Neural cell (in vitro differentiated cells): ENCODE measurements around the gene GTF2I.
"Not testable (repeated sequence)": the region's sequence is repeated elsewhere in the genome, so short reads cannot be mapped to it uniquely, and the experiment has no call there.

Source experiments
- EP300 ChIP-seq: fragments of 450-650 bp; conservative IDR thresholded peaks from 2 replicates; pipeline ENCODE4 v1.6.1; 2014; ENCODE audit warnings: antibody characterized with exemption, mild to moderate bottlenecking, moderate library complexity; ENCODE audit not compliant: poor library complexity, severe bottlenecking
- EZH2 ChIP-seq: fragments of 200-600, 300-800 bp; shearing (Covaris generic), sonication (generic); IDR thresholded peaks from 2 replicates; pipeline ENCODE4 v1.6.1; 2014; ENCODE audit warnings: antibody characterized with exemption, low read length, borderline replicate concordance, mild to moderate bottlenecking; ENCODE audit not compliant: insufficient read depth, poor library complexity, severe bottlenecking
- MXI1 ChIP-seq: fragments of 450-650 bp; conservative IDR thresholded peaks from 2 replicates; pipeline ENCODE4 v1.6.1; 2014; ENCODE audit warnings: antibody characterized with exemption, mild to moderate bottlenecking; ENCODE audit not compliant: poor library complexity, severe bottlenecking
- POLR2AphosphoS5 ChIP-seq: IDR thresholded peaks from 2 replicates; pipeline ENCODE4 v1.6.1; 2012
- RAD21 ChIP-seq: fragments of 450-650 bp; conservative IDR thresholded peaks from 2 replicates; pipeline ENCODE4 v1.6.1; 2014; ENCODE audit warnings: antibody characterized with exemption, mild to moderate bottlenecking, moderate library complexity
- REST ChIP-seq: IDR thresholded peaks from 2 replicates; pipeline ENCODE4 v1.6.1; 2012; ENCODE audit warnings: borderline replicate concordance
- SMC3 ChIP-seq: fragments of 450-650 bp; conservative IDR thresholded peaks from 2 replicates; pipeline ENCODE4 v1.6.1; 2014; ENCODE audit warnings: antibody characterized with exemption, mild to moderate bottlenecking, moderate library complexity; ENCODE audit not compliant: poor library complexity
- TAF1 ChIP-seq: IDR thresholded peaks from 2 replicates; pipeline ENCODE4 v1.6.1; 2012; ENCODE audit warnings: low read depth
- TF ChIP-seq, protein P1 (sequence below): fragments of 450-650 bp; IDR thresholded peaks from 2 replicates; pipeline ENCODE4 v1.5.1; 2014; ENCODE audit warnings: antibody characterized with exemption, mild to moderate bottlenecking, moderate library complexity; ENCODE audit not compliant: poor library complexity, severe bottlenecking

DNA sequence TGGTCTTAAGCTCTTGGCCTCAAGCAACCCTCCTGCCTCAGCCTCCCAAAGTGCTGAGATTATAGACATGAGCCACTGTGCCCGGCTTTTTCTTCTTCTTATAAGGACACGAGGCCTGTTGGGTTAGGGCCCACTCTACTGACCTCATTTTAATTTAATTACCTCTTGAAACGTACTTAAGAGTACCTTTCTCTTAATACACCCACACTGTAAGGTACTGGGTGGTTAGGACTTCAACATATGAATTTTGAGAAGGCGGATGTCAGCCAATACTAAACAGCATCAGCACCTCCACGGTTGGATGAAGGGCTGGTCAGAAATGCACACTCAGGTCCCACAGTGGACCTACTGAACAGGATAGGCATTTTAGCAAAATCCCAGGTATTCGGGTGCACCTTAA lies 124.2 kb downstream of the GTF2I start:
- TF ChIP-seq RAD21, REST, POLR2AphosphoS5, TAF1, EZH2, EP300, SMC3, MXI1: not testable (repeated sequence)
- TF ChIP-seq, protein P1, sequence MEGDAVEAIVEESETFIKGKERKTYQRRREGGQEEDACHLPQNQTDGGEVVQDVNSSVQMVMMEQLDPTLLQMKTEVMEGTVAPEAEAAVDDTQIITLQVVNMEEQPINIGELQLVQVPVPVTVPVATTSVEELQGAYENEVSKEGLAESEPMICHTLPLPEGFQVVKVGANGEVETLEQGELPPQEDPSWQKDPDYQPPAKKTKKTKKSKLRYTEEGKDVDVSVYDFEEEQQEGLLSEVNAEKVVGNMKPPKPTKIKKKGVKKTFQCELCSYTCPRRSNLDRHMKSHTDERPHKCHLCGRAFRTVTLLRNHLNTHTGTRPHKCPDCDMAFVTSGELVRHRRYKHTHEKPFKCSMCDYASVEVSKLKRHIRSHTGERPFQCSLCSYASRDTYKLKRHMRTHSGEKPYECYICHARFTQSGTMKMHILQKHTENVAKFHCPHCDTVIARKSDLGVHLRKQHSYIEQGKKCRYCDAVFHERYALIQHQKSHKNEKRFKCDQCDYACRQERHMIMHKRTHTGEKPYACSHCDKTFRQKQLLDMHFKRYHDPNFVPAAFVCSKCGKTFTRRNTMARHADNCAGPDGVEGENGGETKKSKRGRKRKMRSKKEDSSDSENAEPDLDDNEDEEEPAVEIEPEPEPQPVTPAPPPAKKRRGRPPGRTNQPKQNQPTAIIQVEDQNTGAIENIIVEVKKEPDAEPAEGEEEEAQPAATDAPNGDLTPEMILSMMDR = not testable (repeated sequence)
